Tibial nerve (tissue), 4 donors: Measurements from ENCODE around the gene EDA. TPM values are rescaled to one million over a fixed set of nuclear protein-coding genes. Genes with fewer than 3 reads are reported as not detected.
"Not testable (repeated sequence)": the region's sequence is repeated elsewhere in the genome, so short reads cannot be mapped to it uniquely, and the experiment has no call there.

Experiments
- DNase-seq, 2 donors: peaks; one replicate each; pipeline ENCODE4 v3.0.0-alpha.2; 2019; ENCODE audit warnings: low spot score in 2 of 2
- H3K27ac ChIP-seq, 4 donors: fragments of 200-600 bp; sonication (generic) in 3 of 4; one replicate each; pipeline ENCODE4 v1.5.1; 2017 to 2019; ENCODE audit warnings: mild to moderate bottlenecking in 1 of 4
- H3K27me3 ChIP-seq, 2 donors: fragments of 200-600 bp; sonication (generic) in 1 of 2; one replicate each; pipeline versions ENCODE4 v1.5.1 to v1.6.0; 2017 to 2019
- H3K36me3 ChIP-seq, 3 donors: fragments of 200-600 bp; sonication (generic); one replicate each; pipeline ENCODE4 v1.5.1; 2018 to 2019
- H3K4me1 ChIP-seq, 4 donors: fragments of 200-600 bp; sonication (generic) in 3 of 4; one replicate each; pipeline ENCODE4 v1.5.1; 2017 to 2019
- H3K4me3 ChIP-seq, 4 donors: fragments of 200-600 bp; sonication (generic) in 3 of 4; one replicate each; pipeline ENCODE4 v1.5.1; 2017 to 2019; ENCODE audit warnings: mild to moderate bottlenecking in 1 of 4, moderate library complexity in 1 of 4
- H3K9me3 ChIP-seq, 4 donors: fragments of 200-600 bp; sonication (generic) in 3 of 4; one replicate each; pipeline ENCODE4 v1.5.1; 2017 to 2019
- EP300 ChIP-seq, 2 donors: sonication (generic); formaldehyde crosslinking; IDR thresholded peaks; one replicate each; pipeline ENCODE4 v1.6.1; 2017; ENCODE audit warnings: antibody characterized with exemption in 2 of 2, mild to moderate bottlenecking in 1 of 2
- POLR2A ChIP-seq, 2 donors: fragments of 450-650 bp; IDR thresholded peaks; one replicate each; pipeline ENCODE4 v1.6.1; 2017; ENCODE audit warnings: antibody characterized with exemption in 2 of 2, mild to moderate bottlenecking in 2 of 2, moderate library complexity in 2 of 2
- WGBS, 2 donors: methylation state at CpG; one replicate each; pipeline ENCODE4 v1.1.5; 2018; 5-methylcytosine and 5-hydroxymethylcytosine counted together
- total RNA-seq, 4 donors: library from RNA; depleted of rRNA; stranded (reverse); fragments of >200 nt; gene quantifications; one replicate each; pipeline ENCODE4 v1.1.0, GENCODE V29; 2016
- TF ChIP-seq, protein P1 (sequence below), 5 experiments: fragments of 200-600 bp in 3 of 5; fragments of 450-650 bp in 2 of 5; sonication (generic) in 3 of 5; IDR thresholded peaks; one replicate each; pipeline ENCODE4 v1.5.1; 2016 to 2019; ENCODE audit warnings: antibody characterized with exemption in 5 of 5, mild to moderate bottlenecking in 3 of 5, moderate library complexity in 2 of 5

EDA gene
- total RNA-seq, 4 donors from 2014 or later: 9.2 to 13.8 (median 10.3) TPM

DNA sequence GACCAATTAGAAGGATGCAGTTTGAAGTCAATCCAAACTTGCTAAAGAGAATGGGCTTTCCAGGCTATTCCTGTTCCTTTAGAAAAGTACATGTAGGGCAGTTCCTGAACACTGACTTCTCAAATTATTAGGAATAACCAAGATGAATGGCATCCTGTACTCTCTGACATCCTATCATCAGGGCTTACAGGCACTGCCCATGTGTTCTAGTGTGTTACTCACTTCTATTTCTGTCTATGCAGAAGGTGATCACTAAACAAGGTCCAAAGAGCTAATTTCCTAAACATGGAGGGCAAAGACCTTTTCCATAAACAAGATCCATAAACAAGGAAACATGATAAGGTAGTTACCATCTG, 380.2 kb downstream of the EDA start:
- TF ChIP-seq POLR2A (IDR thresholded peaks at IDR 0.05) (no peak), EP300 (IDR thresholded peaks at IDR 0.05) (no peak)
- TF ChIP-seq, protein P1, sequence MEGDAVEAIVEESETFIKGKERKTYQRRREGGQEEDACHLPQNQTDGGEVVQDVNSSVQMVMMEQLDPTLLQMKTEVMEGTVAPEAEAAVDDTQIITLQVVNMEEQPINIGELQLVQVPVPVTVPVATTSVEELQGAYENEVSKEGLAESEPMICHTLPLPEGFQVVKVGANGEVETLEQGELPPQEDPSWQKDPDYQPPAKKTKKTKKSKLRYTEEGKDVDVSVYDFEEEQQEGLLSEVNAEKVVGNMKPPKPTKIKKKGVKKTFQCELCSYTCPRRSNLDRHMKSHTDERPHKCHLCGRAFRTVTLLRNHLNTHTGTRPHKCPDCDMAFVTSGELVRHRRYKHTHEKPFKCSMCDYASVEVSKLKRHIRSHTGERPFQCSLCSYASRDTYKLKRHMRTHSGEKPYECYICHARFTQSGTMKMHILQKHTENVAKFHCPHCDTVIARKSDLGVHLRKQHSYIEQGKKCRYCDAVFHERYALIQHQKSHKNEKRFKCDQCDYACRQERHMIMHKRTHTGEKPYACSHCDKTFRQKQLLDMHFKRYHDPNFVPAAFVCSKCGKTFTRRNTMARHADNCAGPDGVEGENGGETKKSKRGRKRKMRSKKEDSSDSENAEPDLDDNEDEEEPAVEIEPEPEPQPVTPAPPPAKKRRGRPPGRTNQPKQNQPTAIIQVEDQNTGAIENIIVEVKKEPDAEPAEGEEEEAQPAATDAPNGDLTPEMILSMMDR (IDR thresholded peaks at IDR 0.05): no peak
- Histone ChIP-seq H3K27me3 (no peaks in the 10 kb centered on the region), H3K36me3 (no peaks in the 10 kb centered on the region), H3K4me3 (no peak overlapping the region), H3K9me3 (no peaks in the 10 kb centered on the region), H3K4me1 (no peaks in the 10 kb centered on the region), H3K27ac (no peak overlapping the region)
- no peak for DNase-seq

DNA sequence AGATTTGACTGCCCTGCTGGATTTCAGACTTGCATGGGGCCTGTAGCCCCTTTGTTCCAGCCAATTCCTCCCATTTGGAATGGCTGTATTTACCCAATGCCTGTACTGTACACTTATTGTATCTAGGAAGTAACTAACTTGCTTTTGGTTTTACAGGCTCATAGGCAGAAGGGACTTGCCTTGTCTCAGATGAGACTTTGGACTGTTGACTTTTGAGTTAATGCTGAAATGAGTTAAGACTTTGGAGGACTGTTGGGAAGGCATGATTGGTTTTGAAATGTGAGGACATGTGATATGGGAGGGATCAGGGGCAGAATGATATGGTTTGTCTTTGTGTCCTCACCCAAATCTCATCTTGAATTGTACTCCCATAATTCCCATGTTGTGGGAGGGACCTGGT, 382.4 kb downstream of the EDA start:
- not testable (repeated sequence) for H3K27ac ChIP-seq, H3K36me3 ChIP-seq, H3K27me3 ChIP-seq, H3K4me1 ChIP-seq, H3K9me3 ChIP-seq, DNase-seq, H3K4me3 ChIP-seq

DNA sequence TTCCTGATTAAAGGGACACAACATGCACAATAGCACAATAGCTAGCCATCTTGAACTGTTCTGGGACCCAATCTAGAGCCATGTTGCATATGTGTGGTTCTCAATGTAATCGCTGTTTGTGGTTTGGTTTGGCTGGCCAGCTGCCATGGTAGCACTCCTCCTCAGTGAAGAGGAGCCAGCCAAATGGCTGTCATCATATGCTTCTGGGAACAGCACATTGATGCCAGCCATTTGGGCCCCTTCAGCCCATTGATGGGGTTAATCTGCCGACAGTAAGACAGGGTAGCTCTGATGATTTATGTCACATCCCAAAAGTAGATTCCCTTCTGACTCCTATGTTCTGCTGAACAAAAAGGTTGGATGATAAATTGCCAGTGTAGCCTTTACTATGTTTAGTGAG, 385.4 kb downstream of the EDA start:
- Histone ChIP-seq H3K27ac (no peak overlapping the region), H3K4me3 (no peak overlapping the region), H3K36me3 (no peaks in the 10 kb centered on the region), H3K9me3 (peaks cover 0 to 2% (median 0%) of the 10 kb centered on the region in 4 donors), H3K27me3 (no peaks in the 10 kb centered on the region), H3K4me1 (no peaks in the 10 kb centered on the region)
- TF ChIP-seq, protein P1 (IDR thresholded peaks at IDR 0.05): no peak
- TF ChIP-seq EP300 (IDR thresholded peaks at IDR 0.05): no peak
- no peak for TF ChIP-seq POLR2A (IDR thresholded peaks at IDR 0.05)
- no peak for DNase-seq
- WGBS, 2 donors: 75 to 89% methylated on average over 1 to 2 of the region's 2 CpGs

DNA sequence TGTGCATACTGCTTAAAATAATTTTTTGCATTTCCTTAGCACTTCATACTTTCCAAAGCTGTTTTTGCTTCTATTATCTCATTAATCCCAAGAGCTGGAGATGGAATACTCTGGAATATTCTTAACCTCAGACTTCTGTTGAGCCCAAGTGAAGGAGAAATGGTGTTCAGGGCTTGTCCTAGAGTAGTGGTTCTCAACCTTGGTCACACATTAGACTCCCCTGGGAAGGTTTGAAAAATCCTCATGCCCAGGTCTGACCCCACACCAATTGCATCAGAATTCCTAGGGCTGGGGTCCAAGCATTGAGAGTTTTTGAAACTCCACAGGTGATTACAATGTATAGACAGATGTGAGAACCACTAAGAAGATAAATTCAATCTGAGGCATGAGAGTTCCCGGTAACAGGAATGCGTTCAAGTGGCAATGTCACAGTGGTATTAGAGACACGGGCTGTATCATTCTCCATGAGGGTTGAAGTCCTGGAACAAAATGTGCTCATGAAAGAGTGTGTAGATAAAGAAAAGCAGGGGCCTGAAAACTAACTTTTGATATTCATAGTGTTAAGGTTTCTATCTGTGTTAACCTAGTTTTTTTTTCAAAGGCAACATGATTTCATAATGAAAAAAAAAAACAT, 385.9 kb downstream of the EDA start:
- Histone ChIP-seq H3K36me3 (no peaks in the 10 kb centered on the region), H3K27me3 (no peaks in the 10 kb centered on the region), H3K4me3 (no peak overlapping the region), H3K4me1 (no peaks in the 10 kb centered on the region), H3K9me3 (peaks cover 0 to 3% (median 0%) of the 10 kb centered on the region in 4 donors), H3K27ac (no peak overlapping the region)
- WGBS, 2 donors: 82 to 84% methylated on average over 3 of the region's 3 CpGs
- TF ChIP-seq, protein P1 (IDR thresholded peaks at IDR 0.05): no peak
- TF ChIP-seq EP300 (IDR thresholded peaks at IDR 0.05) (no peak), POLR2A (IDR thresholded peaks at IDR 0.05) (no peak)
- DNase-seq: no peak

DNA sequence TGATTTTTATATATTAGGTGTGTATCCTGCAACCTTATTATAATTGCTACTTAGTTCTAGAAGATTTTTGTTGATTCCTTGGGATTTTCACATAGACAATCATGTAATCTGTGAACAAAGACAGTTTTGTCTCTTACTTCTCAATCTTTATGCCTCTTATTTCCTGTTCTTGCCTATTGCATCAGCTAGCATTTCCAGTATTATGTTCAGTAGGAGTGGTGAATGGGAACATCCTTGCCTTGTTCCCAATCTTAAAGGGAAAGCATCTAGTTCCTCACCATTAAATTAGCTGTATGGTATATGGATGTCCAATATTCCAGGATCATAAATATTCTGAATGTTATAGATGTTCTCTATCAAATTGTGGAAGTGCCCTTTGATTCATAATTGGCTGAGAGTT, 392.0 kb downstream of the EDA start:
- DNase-seq: no peak
- no peak for TF ChIP-seq POLR2A (IDR thresholded peaks at IDR 0.05)
- TF ChIP-seq, protein P1 (IDR thresholded peaks at IDR 0.05): no peak
- TF ChIP-seq EP300 (IDR thresholded peaks at IDR 0.05): no peak
- Histone ChIP-seq H3K36me3 (no peaks in the 10 kb centered on the region), H3K27ac (no peak overlapping the region), H3K27me3 (peaks cover 0 to 4% of the 10 kb centered on the region in 2 donors), H3K4me3 (no peak overlapping the region), H3K9me3 (peaks cover 0 to 6% (median 0%) of the 10 kb centered on the region in 4 donors), H3K4me1 (peaks cover 0 to under 1% (median 0%) of the 10 kb centered on the region in 4 donors)

DNA sequence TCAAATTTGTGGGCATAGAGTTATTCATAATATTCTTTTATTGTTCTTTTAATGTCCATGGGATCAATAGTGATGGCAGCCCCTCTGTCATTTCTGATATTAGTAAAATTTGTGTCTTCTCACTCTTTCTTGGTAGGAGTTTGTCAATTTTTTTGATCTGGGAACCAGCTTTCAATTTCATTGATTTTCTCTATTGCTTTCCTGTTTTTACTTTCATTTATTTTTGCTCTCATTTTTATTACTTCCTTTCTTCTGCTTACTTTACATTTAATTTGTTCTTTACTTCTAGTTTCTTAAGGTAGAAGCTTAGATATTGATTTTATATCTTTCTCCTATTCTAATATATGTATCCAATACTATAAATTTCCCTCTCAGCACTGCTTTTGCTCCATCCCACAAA, 393.1 kb downstream of the EDA start:
- no peaks in the 10 kb centered on the region for H3K36me3 ChIP-seq
- TF ChIP-seq, protein P1 (IDR thresholded peaks at IDR 0.05): no peak
- TF ChIP-seq POLR2A (IDR thresholded peaks at IDR 0.05): no peak
- TF ChIP-seq EP300 (IDR thresholded peaks at IDR 0.05): no peak
- H3K9me3 ChIP-seq: peaks cover 0 to 6% (median 0%) of the 10 kb centered on the region in 4 donors

More for the DNA sequence above, 393.1 kb downstream of the EDA start:
- no peak overlapping the region for H3K4me3 ChIP-seq
- peaks cover 0 to 4% (median 0%) of the 10 kb centered on the region in 4 donors for H3K4me1 ChIP-seq
- DNase-seq: no peak
- H3K27me3 ChIP-seq: peaks cover under 1 to 13% of the 10 kb centered on the region in 2 donors
- no peak overlapping the region for H3K27ac ChIP-seq
